Measurements from ENCODE around the gene RYR3.

RYR3 gene

GRCh38 chr15:33801954-33802353, 491.2 kb downstream of the RYR3 start:
- Histone ChIP-seq H3K9me3 (ENCODE audit: control insufficient read depth, insufficient read depth, low read depth, low read length) (no peaks in the 10 kb centered on the region), H3K27ac (ENCODE audit: extremely low read depth, low read depth, low read length) (no peak overlapping the region), H3K36me3 (ENCODE audit: control insufficient read depth in 2 of 2, insufficient read depth in 1 of 2, low read length in 2 of 2) (no peaks in the 10 kb centered on the region), H3K4me3 (ENCODE audit: low read depth, low read length) (no peak overlapping the region), H3K4me1 (ENCODE audit: control insufficient read depth, insufficient read depth, low read length) (no peaks in the 10 kb centered on the region)
- POLR2A ChIA-PET = no interaction called here
- CTCF ChIA-PET = interaction anchor here (0.6 to 1.1 kb wide), 2 partner anchors 65 to 150 kb away, joined by 3 to 4 read pairs; no protein-coding TSS in a partner anchor
- TF ChIP-seq KLF1 (tag by site-specific recombination; IDR thresholded peaks at IDR 0.05) (no peak), ZNF140 (tag by site-specific recombination; IDR thresholded peaks at IDR 0.05) (no peak)

GRCh38 chr15:33807665-33808064, 496.9 kb downstream of the RYR3 start:
- Histone ChIP-seq H3K9me3 (ENCODE audit: control insufficient read depth, insufficient read depth, low read depth, low read length) (no peaks in the 10 kb centered on the region), H3K4me1 (ENCODE audit: control insufficient read depth, insufficient read depth, low read length) (no peaks in the 10 kb centered on the region), H3K27ac (ENCODE audit: extremely low read depth, low read depth, low read length) (no peak overlapping the region), H3K4me3 (ENCODE audit: low read depth, low read length) (no peak overlapping the region), H3K36me3 (ENCODE audit: control insufficient read depth in 2 of 2, insufficient read depth in 1 of 2, low read length in 2 of 2) (no peaks in the 10 kb centered on the region)
- POLR2A ChIA-PET = no interaction called here
- CTCF ChIA-PET = no interaction called here
- no peak for TF ChIP-seq ZNF169 (tag by site-specific recombination; IDR thresholded peaks at IDR 0.05)
- no peak for TF ChIP-seq TCF7L2 (IDR thresholded peaks at IDR 0.05; ENCODE audit: borderline replicate concordance, low read depth, low read length)
- no peak for TF ChIP-seq KLF8 (tag by site-specific recombination; IDR thresholded peaks at IDR 0.05)
- TF ChIP-seq ZNF544 (tag by site-specific recombination; IDR thresholded peaks at IDR 0.05) = no peak
- no peak for TF ChIP-seq KLF9 (tag by site-specific recombination; IDR thresholded peaks at IDR 0.05; ENCODE audit: low read depth)

DNA sequence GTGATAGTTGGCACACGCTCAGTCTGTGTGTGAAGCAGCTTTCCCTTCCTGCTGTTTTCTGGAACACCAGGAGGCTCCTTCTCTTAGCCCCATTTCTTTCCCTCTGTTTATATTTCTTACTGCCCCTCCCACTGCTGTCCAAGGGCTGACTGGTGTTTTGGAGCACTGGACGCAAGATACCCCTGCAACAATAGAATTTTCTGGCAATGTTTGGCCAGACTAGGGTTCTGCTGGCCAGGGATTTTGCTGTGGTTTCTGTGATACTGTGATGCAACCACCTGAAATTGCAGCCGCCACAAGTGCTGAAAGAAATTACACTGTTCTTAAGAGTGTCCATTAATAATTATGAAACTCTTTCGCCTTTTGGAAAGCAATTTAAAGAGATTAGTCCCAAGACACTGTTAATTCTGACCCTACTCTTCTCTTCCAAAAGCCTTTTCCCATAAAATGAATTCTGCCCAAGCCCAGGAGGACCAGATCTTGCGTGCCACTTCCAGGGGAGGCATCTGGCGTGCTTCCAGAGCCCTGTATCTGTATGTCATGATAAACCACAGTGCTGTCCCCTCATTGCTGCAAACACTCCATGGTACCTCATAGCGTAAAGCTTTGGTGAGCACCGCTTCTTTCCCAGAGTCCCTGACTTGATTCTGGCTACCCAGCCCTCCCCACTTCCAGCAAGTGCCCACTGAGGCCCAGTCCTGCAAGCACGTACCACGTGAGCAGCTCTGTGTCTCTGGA, 498.1 kb downstream of the RYR3 start:
- H3K27ac ChIP-seq (ENCODE audit: extremely low read depth, low read depth, low read length) = no peak overlapping the region
- no peaks in the 10 kb centered on the region for H3K9me3 ChIP-seq (ENCODE audit: control insufficient read depth, insufficient read depth, low read depth, low read length)
- POLR2A ChIA-PET = no interaction called here
- H3K4me1 ChIP-seq (ENCODE audit: control insufficient read depth, insufficient read depth, low read length) = no peaks in the 10 kb centered on the region
- H3K4me3 ChIP-seq (ENCODE audit: low read depth, low read length) = no peak overlapping the region
- CTCF ChIA-PET = no interaction called here
- H3K36me3 ChIP-seq (ENCODE audit: control insufficient read depth in 2 of 2, insufficient read depth in 1 of 2, low read length in 2 of 2) = no peaks in the 10 kb centered on the region
- TF ChIP-seq GLIS1 (tag by site-specific recombination; IDR thresholded peaks at IDR 0.05) (no peak), ZIC2 (tag by site-specific recombination; IDR thresholded peaks at IDR 0.05) (0 out of 2 replicates have a peak, but pooled peaks have one; percentile 10)

DNA sequence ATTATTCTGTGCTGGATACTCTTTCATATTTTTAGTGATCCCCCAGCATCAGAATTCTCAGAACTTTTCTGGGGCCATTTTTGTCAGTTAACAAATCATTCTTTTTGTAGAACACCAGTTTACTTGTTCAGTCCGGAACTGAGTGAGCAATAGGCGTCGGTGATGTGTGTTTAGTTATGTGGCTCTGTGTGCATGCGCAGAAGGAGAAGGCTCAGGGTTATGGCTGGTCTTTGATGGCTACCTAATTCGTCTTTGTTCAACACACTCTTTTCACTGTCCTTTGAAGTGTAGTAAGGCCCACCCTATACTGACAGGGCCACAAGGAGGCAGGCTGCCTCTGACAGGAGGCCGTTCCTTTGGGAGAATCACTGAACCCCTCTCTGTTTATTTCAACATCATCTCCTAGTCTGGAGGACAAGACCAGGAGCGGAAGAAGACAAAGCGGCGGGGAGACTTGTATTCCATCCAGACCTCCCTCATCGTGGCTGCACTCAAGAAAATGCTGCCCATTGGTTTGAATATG, 499.4 kb downstream of the RYR3 start:
- ChIA-PET CTCF (interaction anchor here (0.7 kb wide), 1 partner anchor 159 kb away, joined by 3 read pairs; no protein-coding TSS in a partner anchor), POLR2A (no interaction called here)
- H3K4me1 ChIP-seq (ENCODE audit: control insufficient read depth, insufficient read depth, low read length) = no peaks in the 10 kb centered on the region
- no peak overlapping the region for H3K27ac ChIP-seq (ENCODE audit: extremely low read depth, low read depth, low read length)
- no peak overlapping the region for H3K4me3 ChIP-seq (ENCODE audit: low read depth, low read length)
- TF ChIP-seq ZNF16 (tag by site-specific recombination; IDR thresholded peaks at IDR 0.05; ENCODE audit: low read depth) = no peak
- TF ChIP-seq, protein P1, sequence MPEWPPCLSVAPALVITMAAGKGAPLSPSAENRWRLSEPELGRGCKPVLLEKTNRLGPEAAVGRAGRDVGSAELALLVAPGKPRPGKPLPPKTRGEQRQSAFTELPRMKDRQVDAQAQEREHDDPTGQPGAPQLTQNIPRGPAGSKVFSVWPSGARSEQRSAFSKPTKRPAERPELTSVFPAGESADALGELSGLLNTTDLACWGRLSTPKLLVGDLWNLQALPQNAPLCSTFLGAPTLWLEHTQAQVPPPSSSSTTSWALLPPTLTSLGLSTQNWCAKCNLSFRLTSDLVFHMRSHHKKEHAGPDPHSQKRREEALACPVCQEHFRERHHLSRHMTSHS (tag by site-specific recombination; IDR thresholded peaks at IDR 0.05) = no peak
- no peaks in the 10 kb centered on the region for H3K9me3 ChIP-seq (ENCODE audit: control insufficient read depth, insufficient read depth, low read depth, low read length)
- no peaks in the 10 kb centered on the region for H3K36me3 ChIP-seq (ENCODE audit: control insufficient read depth in 2 of 2, insufficient read depth in 1 of 2, low read length in 2 of 2)

DNA sequence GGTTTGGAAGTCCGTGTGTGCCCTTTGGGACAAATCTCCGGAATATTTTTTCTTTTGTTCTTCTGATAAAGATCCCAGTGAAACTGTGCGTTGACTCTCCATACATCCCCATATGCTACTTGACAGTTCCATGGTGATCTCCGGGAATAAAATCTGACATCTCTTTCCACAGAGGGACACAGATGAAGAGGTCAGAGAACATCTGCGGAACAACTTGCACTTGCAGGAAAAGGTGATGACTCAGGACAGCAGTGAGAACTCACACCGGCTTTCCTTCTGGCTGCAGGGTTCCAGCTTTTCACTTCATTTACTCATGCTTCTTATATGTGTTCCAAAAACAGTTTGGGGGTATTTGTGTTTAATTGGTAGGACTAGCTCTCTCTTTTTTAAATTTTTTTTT, 500.0 kb downstream of the RYR3 start:
- POLR2A ChIA-PET = no interaction called here
- H3K9me3 ChIP-seq (ENCODE audit: control insufficient read depth, insufficient read depth, low read depth, low read length) = no peaks in the 10 kb centered on the region
- H3K4me3 ChIP-seq (ENCODE audit: low read depth, low read length) = no peak overlapping the region
- H3K4me1 ChIP-seq (ENCODE audit: control insufficient read depth, insufficient read depth, low read length) = no peaks in the 10 kb centered on the region
- CTCF ChIA-PET = interaction anchor here (0.7 kb wide), 1 partner anchor 158 kb away, joined by 3 read pairs; no protein-coding TSS in a partner anchor
- no peaks in the 10 kb centered on the region for H3K36me3 ChIP-seq (ENCODE audit: control insufficient read depth in 2 of 2, insufficient read depth in 1 of 2, low read length in 2 of 2)
- no peak overlapping the region for H3K27ac ChIP-seq (ENCODE audit: extremely low read depth, low read depth, low read length)
- TF ChIP-seq, protein P2, sequence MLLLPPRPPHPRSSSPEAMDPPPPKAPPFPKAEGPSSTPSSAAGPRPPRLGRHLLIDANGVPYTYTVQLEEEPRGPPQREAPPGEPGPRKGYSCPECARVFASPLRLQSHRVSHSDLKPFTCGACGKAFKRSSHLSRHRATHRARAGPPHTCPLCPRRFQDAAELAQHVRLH (tag by site-specific recombination; IDR thresholded peaks at IDR 0.05) = no peak
- TF ChIP-seq ZNF24 (tag by site-specific recombination; IDR thresholded peaks at IDR 0.05) = no peak
- no peak for TF ChIP-seq GLI4 (tag by site-specific recombination; IDR thresholded peaks at IDR 0.05)
- no peak for TF ChIP-seq BCL6B (tag by site-specific recombination; IDR thresholded peaks at IDR 0.05)
- no peak for TF ChIP-seq ZNF837 (tag by site-specific recombination; IDR thresholded peaks at IDR 0.05)
- TF ChIP-seq ZNF473 (tag by site-specific recombination; IDR thresholded peaks at IDR 0.05) = no peak
- no peak for TF ChIP-seq ZNF248 (tag by site-specific recombination; IDR thresholded peaks at IDR 0.05)
- no peak for TF ChIP-seq ZFP3 (tag by site-specific recombination; IDR thresholded peaks at IDR 0.05; ENCODE audit: low read depth)
- TF ChIP-seq ZNF843 (tag by site-specific recombination; IDR thresholded peaks at IDR 0.05) = no peak
- TF ChIP-seq ZNF558 (tag by site-specific recombination; IDR thresholded peaks at IDR 0.05) = no peak
- no peak for TF ChIP-seq FEZF1 (tag by site-specific recombination; IDR thresholded peaks at IDR 0.05)
- TF ChIP-seq ZNF221 (tag by site-specific recombination; IDR thresholded peaks at IDR 0.05; ENCODE audit: borderline replicate concordance) = no peak
- TF ChIP-seq TCF7L2 (IDR thresholded peaks at IDR 0.05; ENCODE audit: borderline replicate concordance, low read depth, low read length) = no peak

Measured in HEK293 (cell line).